Duodenal mucosa (tissue), 2 donors: ENCODE data around the gene REXO1.

Experiments used
- H3K27ac ChIP-seq: one replicate; pipeline ENCODE4 v1.7.0; 2013; ENCODE audit warnings: low read depth, low read length
- H3K27me3 ChIP-seq, 2 donors: one replicate each; pipeline ENCODE4 v1.7.0; 2013; ENCODE audit warnings: low read length in 2 of 2, control low read depth in 1 of 2; ENCODE audit not compliant: insufficient read depth in 2 of 2, control insufficient read depth in 1 of 2
- H3K36me3 ChIP-seq, 2 donors: one replicate each; pipeline ENCODE4 v1.7.0; 2013; ENCODE audit warnings: low read length in 2 of 2, control low read depth in 1 of 2; ENCODE audit not compliant: insufficient read depth in 2 of 2, control insufficient read depth in 1 of 2
- H3K4me1 ChIP-seq, 2 donors: one replicate each; pipeline ENCODE4 v1.7.0; 2013; ENCODE audit warnings: low read length in 2 of 2, control low read depth in 1 of 2; ENCODE audit not compliant: insufficient read depth in 2 of 2, control insufficient read depth in 1 of 2
- H3K4me3 ChIP-seq, 2 donors: one replicate each; pipeline ENCODE4 v1.7.0; 2013; ENCODE audit warnings: low read length in 2 of 2, low read depth in 1 of 2
- H3K9ac ChIP-seq, 2 donors: one replicate each; pipeline ENCODE4 v1.7.0; 2013; ENCODE audit warnings: low read length in 2 of 2, low read depth in 1 of 2
- H3K9me3 ChIP-seq, 2 donors: one replicate each; pipeline ENCODE4 v1.7.0; 2013; ENCODE audit warnings: low read length in 2 of 2, control low read depth in 1 of 2; ENCODE audit not compliant: control insufficient read depth in 1 of 2

REXO1 gene

DNA sequence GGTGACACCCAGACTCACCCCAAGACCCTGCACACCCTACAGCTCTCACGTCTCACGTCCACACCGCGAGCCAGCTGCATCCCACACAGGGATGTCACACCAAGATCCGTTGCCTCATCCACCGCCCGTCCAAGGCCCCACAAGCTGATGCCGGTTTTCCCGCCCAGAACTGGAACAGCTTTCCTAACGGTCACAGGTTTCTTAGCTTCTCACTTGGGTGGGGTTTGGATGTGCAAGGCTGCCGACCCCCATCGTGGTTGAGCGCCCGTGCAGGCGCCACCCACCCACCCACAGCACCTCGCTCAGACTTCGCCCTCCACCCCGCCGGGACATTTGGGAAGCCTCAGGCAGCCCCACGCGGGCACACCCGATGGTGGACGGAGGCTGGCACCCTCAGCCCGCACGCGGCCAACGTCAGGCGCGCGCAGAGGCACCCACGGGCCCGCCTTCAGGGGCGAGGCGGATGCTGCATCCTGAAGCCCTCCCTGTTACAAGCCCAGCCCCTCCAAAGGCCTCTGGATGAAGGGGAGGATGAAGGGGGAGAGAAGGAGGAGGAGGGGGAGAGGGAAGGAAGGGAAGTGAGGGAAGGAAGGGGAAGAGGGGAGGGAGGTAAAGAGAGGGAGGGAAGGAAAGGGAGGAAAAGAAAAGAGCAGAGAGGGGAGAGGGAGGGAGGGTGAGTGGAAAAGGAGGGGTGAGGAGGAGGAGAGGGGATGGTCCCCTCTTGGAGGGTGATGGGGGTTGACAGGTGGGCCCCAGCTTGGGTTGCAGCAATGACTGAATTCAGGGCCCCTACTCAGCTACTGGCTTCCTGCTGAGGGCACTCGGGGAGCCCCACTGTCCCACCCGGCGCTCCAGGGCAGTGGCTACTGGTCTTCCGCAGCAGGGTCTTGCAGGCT is 82.1 kb downstream of the REXO1 start:
- Histone ChIP-seq H3K4me1 (no peaks in the 10 kb centered on the region), H3K9me3 (peaks cover 6 to 11% of the 10 kb centered on the region in 2 donors), H3K36me3 (no peaks in the 10 kb centered on the region), H3K4me3 (no peak overlapping the region), H3K27ac (no peak overlapping the region), H3K9ac (no peak overlapping the region), H3K27me3 (peaks cover 56 to 61% of the 10 kb centered on the region in 2 donors)
